NCI-H1417 treated with DMSO at 0.1 percent for 48 hours (cell line): ENCODE results near the gene CERS3.

Source experiments
- DNase-seq: peaks from one replicate; lab custom pipeline; 2025; lab: John Stamatoyannopoulos, UW

Gene CERS3

DNA sequence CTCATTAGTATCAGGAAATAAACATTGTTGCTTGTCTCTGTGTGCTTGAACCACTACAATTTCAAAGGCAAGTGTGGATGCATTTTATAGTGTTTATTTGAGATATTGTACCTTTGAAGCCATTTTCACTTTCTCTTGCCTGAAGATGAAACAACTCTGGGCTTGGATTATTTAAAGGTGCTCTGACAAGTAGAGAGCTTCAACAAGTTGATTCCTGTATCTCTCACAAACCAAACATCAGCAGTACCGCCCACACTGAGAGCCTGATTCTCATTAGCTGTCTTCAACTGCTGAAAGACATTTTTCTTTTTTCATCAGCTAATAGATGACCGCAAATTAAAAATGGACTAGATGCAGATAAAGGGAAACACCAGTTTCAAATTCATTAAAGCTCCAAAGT lies 806 bp upstream of the CERS3 start:
- DNase-seq, result no peak

DNA sequence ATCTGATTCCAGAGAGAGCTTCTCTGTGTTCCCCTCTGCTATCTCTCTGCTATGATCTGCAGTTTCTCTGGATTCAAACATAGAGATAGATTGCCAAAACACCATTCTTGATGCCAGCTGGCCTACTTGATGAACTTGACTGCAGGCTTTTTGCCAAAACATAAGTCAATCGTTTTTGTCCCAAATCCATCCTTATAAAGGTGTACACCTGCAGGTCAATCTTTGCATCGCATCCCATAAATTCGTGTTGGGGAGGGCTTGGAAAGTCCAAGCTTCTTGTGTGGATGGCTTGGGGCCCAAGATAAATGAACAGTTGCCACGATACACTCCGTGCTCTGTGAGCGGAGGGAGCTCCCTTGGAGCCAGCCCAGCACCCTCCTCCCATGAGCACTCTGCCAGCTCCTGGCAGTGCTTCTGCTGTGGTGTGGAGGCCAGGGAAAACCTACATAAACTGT lies 2.7 kb downstream of the CERS3 start:
- DNase-seq, result no peak

DNA sequence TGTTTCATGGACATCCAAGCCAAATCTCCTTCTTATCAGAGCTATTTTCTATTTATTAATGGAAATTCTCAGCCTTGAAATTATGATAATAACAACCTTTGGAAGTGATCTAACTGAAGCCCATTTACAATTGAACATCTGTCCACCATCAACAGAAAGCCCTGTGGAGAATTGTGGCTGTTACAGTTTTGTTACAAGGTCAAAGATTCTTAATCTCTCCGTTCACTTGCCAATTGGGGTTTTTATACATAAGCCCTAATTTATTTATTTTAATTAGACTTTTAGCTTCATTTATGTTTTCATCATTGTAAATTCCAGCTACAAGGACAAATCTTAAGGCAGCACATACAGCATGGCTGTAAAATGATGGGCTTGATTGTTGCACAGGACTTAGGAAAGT lies 3.3 kb downstream of the CERS3 start:
- no peak for DNase-seq

DNA sequence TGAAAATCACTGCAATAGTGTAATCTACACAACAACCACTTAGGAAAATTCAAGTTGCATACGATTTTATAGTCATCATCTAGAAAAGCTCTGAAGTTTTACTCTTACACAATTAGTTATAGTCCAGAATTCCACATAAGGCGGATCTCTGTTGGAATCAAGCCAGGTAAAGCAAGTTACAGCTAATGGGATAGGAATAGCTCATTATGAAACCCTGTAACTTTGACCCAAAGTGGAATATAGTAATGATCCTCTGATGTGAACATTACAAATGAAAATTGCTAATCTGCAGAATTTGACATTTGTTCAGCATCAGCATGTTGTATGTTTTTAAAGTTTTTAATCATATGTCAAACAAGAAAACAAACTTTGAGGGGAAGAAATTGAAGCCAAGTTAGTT lies 4.4 kb downstream of the CERS3 start:
- no peak for DNase-seq

DNA sequence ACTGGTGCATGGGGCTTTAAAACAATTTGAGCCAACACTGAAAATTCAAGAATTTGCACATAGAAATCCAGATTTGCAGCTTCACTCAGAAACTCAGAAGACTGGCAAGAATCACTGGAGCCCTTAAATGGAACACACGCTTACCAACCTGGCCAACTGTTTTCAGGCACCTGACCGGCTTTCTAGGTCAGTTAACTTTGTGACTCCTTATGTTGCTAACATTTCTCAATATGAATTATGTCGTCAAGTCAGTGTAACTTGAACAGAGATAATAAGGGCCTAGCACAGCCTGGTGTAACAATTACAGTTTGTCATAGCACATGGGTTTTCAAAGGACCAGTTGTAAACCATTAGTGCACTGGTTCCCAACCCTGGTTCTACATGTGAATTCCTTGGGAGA lies 6.8 kb downstream of the CERS3 start:
- DNase-seq, result no peak

DNA sequence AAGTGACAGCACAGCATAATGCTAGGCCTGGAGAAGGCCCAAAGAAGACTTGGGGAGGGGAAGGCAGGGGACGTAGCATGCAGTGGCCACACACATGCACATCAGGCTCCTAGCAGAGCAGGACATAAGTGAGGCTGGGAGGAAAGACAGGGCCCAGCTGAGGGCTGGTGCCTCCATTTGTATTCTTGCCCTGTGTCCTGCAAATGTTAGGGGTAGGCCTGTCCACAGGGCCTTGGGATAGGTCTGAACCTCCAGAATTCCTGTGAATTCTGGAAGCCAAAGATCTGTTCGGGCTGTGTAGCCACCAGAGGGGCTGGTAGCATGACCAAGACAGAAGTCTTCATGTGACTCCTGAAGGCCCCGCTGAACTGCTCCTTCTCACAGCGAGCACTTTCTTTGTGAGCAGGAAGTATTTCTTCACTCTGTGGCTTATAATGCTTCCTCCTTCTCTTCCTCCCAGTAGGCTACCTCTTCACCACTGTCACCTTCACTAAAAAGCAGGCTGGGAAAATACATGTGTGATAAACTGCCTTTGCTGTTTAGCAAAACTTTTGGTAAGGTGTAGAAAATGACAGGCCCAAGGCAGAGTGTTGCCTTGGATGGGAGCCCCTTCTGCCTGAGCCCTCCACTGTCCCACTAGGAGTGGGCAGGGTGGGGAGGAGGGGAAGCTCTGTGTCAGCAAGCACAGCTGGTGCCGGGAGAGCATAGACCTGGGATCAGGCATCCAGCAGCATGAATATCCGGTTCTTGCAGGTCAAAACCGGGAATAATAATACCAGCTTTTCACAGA lies 8.4 kb downstream of the CERS3 start:
- DNase-seq, result no peak

DNA sequence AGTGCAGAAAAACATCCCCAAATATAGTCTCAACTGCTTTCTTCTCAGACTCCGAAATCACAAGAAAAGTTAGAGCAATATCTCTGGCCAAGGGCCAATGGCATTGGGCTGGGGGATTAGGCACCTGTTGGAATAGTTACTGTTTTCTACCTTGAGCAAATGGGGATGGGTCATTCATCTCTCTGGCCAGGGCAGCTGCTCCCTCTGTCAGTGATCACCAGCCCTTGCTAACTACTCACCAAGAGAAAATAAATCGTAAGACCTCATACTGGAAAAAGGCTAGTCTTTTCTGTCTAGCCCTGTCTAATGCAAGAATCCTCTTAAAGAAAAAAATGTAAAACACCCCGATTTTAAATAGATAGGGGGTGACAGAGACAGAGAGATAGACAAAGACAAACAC lies 10.9 kb downstream of the CERS3 start:
- no peak for DNase-seq

DNA sequence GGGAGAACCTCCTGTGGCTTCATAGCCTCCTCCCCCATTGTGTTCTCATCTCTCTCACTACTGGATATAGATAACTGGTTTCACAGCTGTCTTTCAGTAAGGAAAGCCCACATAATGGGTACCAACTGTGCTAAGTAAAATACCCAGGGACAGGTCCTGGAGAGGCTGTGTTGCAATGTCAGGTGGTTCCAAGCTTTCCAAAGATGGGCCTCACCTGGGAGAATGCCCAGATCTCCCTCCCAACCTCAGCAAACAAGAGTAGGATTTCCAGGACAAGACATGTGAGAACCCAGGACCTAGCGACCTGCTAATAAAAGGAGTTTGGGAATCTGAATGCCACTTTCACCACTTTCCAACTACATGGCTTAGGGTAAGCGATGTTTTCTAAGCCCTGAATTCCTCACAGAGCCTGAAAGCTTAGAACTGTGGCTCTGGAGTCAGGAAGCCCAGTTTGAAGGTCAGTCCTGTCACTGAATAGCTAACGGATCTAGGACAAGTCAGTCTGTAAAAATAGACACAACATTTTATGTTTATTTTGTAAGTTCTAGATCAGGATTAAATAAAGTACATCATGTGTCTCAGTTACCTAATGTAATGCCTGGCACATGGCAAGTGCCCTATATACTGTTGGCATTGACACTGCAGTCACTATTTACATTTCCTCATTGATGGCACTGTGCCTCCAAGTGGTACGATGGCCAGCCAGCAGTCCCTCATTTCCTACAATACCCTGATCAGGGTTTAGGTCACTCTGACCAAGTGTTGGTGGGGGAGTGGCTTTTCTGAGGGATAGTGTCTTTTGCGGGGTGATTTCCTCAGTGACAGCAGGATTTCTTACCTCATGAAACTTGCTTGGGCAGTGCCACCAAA lies 11.9 kb downstream of the CERS3 start:
- no peak for DNase-seq

DNA sequence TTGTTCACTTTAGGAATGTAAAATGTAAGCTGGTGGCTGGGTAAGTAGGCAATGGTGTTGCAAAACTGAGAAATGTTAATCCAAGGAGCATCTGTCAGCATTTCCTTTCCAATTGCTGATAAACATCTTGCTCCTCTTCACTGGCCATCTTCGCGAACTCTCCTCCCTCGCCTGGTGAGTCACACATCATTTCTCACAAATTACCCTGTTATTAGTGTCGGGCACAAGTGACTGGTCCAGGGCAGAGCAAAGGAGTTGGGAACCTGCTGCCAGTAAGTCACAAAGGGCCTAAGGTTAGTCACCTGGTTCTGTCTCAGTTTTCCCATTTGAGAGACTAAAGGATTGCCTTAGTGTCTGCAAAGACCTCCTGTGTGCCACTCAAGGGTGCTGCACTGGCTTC lies 13.0 kb downstream of the CERS3 start:
- DNase-seq, result no peak

DNA sequence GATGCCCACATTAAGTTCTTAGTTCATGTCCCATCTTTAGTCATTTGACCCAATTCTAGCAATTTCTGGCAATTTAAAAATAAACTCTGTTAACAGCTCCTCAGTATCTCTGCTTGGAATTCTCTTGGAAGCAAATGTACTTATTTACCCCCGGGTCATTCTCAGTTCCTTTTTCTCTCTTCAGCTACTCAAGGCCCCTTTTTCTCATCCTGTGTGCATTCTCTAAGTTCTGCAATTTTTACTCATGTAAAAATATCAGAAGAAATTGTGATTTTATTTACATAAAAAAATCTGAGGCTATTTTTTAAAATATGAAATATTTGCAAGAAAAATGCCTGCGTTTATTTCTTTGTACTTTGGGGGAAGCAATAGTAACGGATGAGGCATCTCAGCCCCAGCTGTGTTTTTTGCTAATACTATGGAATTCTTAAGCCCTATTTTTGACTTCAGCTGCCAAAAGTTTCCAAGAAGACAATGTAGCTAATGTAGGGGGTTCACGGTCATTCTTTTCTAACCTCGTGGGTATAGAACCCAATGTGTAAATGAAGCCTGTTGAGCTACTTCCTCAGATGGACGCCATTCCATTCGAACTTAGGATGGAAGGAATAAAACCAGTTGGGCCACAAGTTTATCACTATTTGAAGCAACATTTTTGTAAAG lies 20.0 kb downstream of the CERS3 start:
- no peak for DNase-seq

DNA sequence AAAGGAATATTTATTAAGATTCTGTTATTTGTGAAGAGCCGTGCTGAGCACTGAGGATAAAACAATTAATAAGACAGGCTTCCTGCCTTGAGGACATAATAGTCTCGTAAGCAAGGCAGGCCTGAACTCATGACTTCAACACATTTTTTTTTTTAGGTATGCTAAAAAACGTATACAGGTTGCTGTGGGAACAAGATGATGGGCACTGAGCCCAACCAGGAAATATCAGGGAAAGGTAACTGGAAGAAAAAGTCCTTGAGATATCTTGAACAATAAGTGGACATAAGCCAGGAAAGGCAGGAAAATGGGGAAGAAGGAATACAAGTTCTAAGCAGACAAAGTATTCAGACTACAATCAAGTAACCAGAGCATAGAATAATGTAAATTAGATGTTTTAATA lies 26.1 kb downstream of the CERS3 start:
- no peak for DNase-seq

DNA sequence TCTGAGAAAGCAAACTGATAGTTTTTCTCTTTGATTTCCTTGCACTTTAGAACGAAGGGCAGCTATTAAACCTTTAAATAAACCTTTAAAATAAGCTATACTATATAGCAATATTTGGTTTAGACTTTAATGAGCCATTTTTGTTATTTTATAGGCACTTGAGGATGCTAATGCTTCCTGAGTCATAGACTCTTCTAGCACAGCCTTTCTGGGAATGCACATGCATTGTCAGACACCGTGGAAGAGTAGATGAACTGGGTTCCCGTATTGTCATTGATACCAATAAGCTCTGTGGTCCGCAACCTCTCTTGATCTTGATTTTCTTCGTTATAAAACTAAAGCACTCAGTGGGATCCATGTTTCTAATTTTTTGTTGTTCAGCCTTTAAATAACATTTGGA lies 27.6 kb downstream of the CERS3 start:
- DNase-seq, result no peak

DNA sequence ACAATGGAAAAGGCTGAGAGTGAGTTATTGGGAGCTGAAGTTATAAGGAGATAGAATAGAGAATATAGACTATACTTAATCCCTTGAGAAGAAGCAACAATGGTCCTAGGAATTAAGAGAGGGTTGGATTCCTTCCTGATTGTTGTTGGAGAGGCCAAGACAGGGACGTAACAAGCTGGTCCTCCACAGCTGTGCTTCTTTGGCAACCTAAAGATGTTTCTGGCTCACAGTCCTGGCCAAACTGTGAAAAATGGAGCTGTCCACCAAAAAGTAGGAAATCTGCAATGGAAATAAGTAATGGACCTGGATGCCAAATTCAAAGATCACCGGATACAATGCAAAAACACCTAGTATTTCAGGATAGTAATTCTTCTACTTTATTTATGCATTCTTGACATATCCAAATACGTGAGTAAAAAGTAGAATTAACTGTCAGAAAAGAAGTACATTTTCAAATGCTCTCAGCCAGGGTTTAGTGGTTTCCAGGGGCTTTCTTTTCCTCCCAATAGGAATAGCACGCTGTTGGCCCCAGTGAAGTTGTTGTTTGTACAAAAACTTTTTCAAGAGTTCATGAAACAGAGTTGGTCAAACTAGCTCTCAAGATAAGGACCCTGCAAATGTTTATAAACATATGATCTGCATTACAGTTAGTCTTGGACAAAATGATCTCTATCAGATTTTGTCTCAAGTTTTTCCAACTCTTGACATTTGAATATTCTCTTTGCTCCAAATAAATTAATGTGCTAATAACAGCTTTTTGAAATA lies 28.3 kb downstream of the CERS3 start:
- no peak for DNase-seq

DNA sequence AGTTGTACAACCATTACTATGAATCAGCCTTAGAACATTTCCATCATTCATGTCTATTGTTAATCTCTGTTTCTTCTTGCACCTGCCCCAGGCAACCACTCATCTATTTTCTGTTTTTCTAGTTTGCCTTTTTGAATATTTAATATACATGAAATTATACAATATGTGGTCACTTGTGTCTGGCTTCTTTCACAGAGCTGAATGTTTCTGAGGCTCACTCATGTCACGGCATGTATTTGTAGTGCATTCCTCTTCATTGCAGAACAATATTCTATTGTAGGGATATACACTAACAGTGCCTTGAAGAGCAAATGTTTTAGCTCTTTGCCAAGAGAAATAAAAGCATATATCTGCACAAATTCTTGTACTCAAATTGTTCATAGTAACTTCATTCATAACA lies 32.9 kb downstream of the CERS3 start:
- no peak for DNase-seq

DNA sequence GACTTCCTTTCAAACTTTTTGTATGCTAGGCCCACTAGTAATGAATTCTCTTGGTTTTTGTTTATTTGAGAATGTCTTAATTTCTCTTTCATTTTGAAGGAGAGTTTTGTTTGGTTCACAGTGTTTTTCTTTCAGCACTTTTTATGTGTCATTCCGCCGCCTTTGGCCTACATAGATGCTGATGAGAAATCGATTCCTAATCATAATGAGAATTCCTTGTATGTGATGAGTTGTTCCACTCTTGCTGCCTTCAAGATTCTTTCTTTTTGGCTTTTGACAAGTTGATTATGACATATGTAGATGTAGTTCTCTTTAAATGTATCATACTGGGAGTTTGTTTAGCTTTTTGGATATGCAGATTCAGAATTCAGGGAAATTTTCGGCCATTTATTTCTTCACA lies 35.5 kb downstream of the CERS3 start:
- DNase-seq, result no peak

DNA sequence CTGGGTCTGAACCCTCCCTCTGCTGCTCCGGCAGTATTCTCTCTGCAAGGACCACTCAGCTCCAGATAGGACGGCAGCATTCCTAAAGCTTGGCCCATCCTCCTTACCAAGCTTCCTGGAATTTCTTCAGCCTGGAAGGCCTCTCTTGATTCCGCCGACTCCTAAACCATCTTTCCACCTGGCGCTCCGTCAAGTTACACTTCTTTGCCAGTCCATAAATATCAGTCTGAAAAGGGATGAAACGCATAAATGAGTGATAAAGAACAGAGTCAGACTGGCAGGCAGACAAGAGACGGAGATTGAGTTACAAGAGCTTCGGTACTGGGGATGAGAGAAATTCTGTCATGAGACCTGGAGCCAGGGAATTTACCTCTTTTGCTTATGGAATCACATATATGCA lies 44.3 kb downstream of the CERS3 start:
- no peak for DNase-seq

DNA sequence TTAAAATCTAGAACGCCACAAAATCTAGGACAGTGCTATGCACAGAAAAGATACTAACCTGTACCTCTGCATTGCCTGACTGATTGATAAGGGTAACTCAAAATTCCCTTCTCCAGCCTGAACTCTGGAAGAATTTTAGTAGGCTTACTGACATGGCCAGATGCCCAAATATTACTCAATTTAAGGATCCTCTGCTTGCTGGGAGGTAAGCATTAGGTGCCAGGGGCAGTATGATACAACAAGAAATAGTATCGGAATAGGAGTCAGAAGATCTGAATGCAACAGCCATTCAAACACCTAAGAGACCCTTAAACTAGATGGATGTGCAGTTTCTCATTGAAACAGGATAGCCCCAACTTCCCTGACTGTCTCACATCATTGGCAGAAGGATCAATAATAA lies 45.4 kb downstream of the CERS3 start:
- DNase-seq, result no peak

DNA sequence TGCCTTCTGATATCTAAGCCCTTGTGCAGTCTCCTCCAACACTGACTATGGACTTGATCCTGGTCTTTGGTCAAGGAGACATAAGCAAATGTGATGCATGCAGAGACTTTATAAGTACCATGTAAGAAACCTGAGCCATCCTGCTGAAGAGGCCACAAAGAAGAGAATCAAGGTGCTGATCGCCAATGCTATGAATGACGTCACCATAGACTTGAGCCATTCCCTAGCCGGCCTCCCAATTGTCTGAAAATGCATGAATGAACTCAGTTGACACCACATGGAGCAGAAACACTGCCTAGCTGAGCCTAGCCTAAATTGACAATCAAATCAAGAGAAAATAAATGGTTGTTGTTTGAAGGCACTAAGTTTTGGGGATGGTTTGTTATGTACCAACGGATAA lies 51.9 kb downstream of the CERS3 start:
- no peak for DNase-seq

DNA sequence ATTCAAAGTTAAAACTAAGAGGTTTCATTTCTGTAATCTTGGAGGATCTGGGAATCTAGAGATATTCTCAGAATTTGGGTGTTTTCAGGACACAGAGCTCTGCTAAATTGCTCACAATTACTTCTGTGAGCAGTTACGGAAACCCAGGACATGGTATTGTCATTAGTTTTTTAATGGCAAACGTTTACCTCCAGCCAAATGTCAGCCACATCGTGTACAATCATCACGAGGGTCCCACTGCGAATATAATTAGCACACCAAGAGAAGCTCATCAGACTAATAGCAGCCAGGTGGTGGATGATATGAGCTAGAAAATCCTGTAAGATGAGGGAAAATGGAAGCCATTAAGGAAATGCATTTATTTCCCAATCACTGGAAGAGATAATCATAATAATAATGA lies 56.0 kb downstream of the CERS3 start:
- DNase-seq, result no peak

DNA sequence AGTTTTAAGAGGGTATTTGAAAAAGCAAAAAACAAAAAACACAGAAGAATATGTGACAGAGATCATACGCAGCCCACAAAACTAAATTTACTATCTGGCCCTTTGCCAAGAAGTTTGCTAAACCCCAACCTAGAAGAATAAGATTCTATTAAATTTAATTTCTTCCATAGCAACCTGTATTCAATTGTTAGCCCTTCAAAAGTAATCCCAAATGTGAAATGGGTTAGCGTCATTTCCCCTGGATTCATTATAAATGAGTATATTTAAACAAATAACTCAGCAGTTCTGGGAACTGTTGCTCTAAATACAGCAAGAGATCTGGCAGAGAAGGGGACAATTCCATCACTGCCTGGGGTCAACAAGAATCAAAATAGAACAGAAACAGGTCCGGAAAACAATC lies 56.8 kb downstream of the CERS3 start:
- DNase-seq, result no peak

DNA sequence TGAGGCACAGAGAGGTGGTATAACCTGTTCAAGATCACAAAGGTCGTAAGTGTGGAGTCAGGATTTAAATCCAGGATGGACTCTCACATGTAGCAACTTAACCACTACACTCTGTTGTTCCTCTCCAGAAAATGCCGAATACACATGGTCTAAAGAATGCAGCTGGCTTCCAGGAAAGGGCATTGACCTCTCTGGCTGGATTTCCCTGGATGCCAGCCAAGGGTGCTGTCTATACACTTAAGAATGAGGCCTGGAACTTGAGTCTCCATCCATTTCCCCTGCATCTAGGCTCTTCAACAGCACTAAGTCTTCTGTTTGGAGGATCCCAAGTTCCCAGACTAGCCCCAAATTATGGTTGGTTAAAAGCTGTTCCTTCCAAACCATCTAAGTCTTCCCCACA lies 60.5 kb downstream of the CERS3 start:
- DNase-seq, result no peak

DNA sequence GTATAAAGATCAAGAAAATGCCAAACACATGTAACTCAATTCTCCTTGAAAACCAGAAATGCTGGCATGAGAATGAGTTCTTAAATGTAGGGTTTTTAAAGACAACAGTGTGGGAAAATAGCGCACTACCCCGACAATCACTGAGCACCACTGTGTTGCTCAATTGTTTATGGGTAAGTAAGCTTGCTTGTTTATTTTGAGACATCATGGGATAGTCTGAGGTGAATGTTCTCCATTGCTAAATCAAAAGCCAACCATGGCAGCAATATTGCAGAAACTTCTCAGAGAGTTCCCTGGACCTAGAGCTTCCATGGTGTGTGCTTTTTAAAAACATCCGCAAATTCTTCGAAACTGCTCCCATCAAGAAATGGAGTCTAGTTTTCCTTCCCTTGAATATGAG lies 62.7 kb downstream of the CERS3 start:
- no peak for DNase-seq
